T-helper 17 cell (primary cell): ENCODE results near the gene MYEOV. TPM values are rescaled to one million over a fixed set of nuclear protein-coding genes. Genes with fewer than 3 reads are reported as not detected.

Experiments
- ATAC-seq: fragments of 150-1000 bp; cut with Tn5 transposase; 2 replicates; pipeline ENCODE4 v1.10.0; 2021; ENCODE audit warnings: mild to moderate bottlenecking, moderate library complexity
- DNase-seq, 3 donors: peaks; one replicate each; pipeline versions ENCODE4 v3.0.0 to v3.0.0-alpha.2; 2020 to 2021
- H3K9me3 ChIP-seq: one replicate; pipeline ENCODE4 v1.7.0; 2013; ENCODE audit warnings: low read length, mild to moderate bottlenecking; ENCODE audit not compliant: control insufficient read depth, poor library complexity, severe bottlenecking
- H3K27ac Mint-ChIP-seq: one replicate; pipeline ENCODE4 v1.8.0; 2022; ENCODE audit warnings: mild to moderate bottlenecking, moderate library complexity, mixed read lengths
- H3K27me3 Mint-ChIP-seq: one replicate; pipeline ENCODE4 v1.8.0; 2022; ENCODE audit warnings: mixed read lengths
- H3K36me3 Mint-ChIP-seq: one replicate; pipeline ENCODE4 v1.8.0; 2022; ENCODE audit warnings: low read depth, mixed read lengths
- H3K4me1 Mint-ChIP-seq: one replicate; pipeline ENCODE4 v1.8.0; 2022; ENCODE audit warnings: mild to moderate bottlenecking, mixed read lengths
- H3K4me3 Mint-ChIP-seq: one replicate; pipeline ENCODE4 v1.8.0; 2022; ENCODE audit warnings: mild to moderate bottlenecking, moderate library complexity, mixed read lengths
- total RNA-seq, 4 donors: library from RNA in 2 of 4; stranded (reverse) in 2 of 4; gene quantifications; one replicate each; pipeline ENCODE4 v1.2.3 and lab custom pipeline; 2022 to 2026

MYEOV gene
- 1 to 10 TPM in 1 of 2 donors, under 1 TPM in 1; 0.60 to 8.9 TPM for total RNA-seq
- 0 to 0.15 reads per million in 2 donors for total RNA-seq (lab: John Stamatoyannopoulos, UW)

- no peak for DNase-seq
- ATAC-seq = no peak
- H3K4me3 Mint-ChIP-seq = no peak within 1 kb of the TSS
- H3K9me3 ChIP-seq = no peaks in the 10 kb centered on the region
- no peak within 1 kb of the TSS for H3K27ac Mint-ChIP-seq
- no peaks in the 10 kb centered on the region for H3K36me3 Mint-ChIP-seq
- H3K4me1 Mint-ChIP-seq = peaks cover 31% of the 10 kb centered on the region
- H3K27me3 Mint-ChIP-seq = no peaks in the 10 kb centered on the region
These were observed at the start of gene MYEOV for GRCh38 chr11:69293819-69294505. TSS of gene MYEOV (plus strand) at chr11:69294155. CDS start at chr11:69295355, 1,200 bp downstream.

GRCh38 chr11:69244266-69244665, 49.7 kb upstream of the MYEOV start:
- no peak for ATAC-seq
- H3K27me3 Mint-ChIP-seq = peaks cover 12% of the 10 kb centered on the region
- DNase-seq = no peak
- no peaks in the 10 kb centered on the region for H3K36me3 Mint-ChIP-seq
- H3K9me3 ChIP-seq = no peaks in the 10 kb centered on the region
- H3K4me3 Mint-ChIP-seq = no peak overlapping the region
- H3K4me1 Mint-ChIP-seq = peaks cover 2% of the 10 kb centered on the region
- H3K27ac Mint-ChIP-seq = no peak overlapping the region

- H3K9me3 ChIP-seq = no peaks in the 10 kb centered on the region
- Mint-ChIP-seq H3K27me3 (peaks cover 17% of the 10 kb centered on the region), H3K36me3 (no peaks in the 10 kb centered on the region), H3K4me1 (peaks cover 2% of the 10 kb centered on the region), H3K27ac (no peak overlapping the region), H3K4me3 (no peak overlapping the region)
- no peak for DNase-seq
- no peak for ATAC-seq
These were observed 48.9 kb upstream of the MYEOV start for GRCh38 chr11:69245041-69245440.

GRCh38 chr11:69245491-69246345, 48.2 kb upstream of the MYEOV start:
- DNase-seq = no peak
- H3K4me3 Mint-ChIP-seq = no peak overlapping the region
- H3K4me1 Mint-ChIP-seq = peaks cover 2% of the 10 kb centered on the region
- no peaks in the 10 kb centered on the region for H3K9me3 ChIP-seq
- H3K27me3 Mint-ChIP-seq = peaks cover 20% of the 10 kb centered on the region
- no peak overlapping the region for H3K27ac Mint-ChIP-seq
- H3K36me3 Mint-ChIP-seq = no peaks in the 10 kb centered on the region
- no peak for ATAC-seq

- peaks cover 34% of the 10 kb centered on the region for H3K27me3 Mint-ChIP-seq
- no peaks in the 10 kb centered on the region for H3K9me3 ChIP-seq
- DNase-seq (no peak), ATAC-seq (no peak)
- no peak overlapping the region for H3K4me3 Mint-ChIP-seq
- no peaks in the 10 kb centered on the region for H3K4me1 Mint-ChIP-seq
- no peaks in the 10 kb centered on the region for H3K36me3 Mint-ChIP-seq
- H3K27ac Mint-ChIP-seq = no peak overlapping the region
These were observed 44.4 kb upstream of the MYEOV start for GRCh38 chr11:69249311-69250185.

GRCh38 chr11:69250186-69251056, 43.5 kb upstream of the MYEOV start:
- no peaks in the 10 kb centered on the region for H3K4me1 Mint-ChIP-seq
- no peak for DNase-seq
- ATAC-seq = no peak
- peaks cover 4% of the 10 kb centered on the region for H3K36me3 Mint-ChIP-seq
- no peak overlapping the region for H3K4me3 Mint-ChIP-seq
- H3K27ac Mint-ChIP-seq = no peak overlapping the region
- peaks cover 34% of the 10 kb centered on the region for H3K27me3 Mint-ChIP-seq
- H3K9me3 ChIP-seq = no peaks in the 10 kb centered on the region

GRCh38 chr11:69251057-69251393, 42.9 kb upstream of the MYEOV start:
- Mint-ChIP-seq H3K36me3 (peaks cover 4% of the 10 kb centered on the region), H3K27me3 (peaks cover 34% of the 10 kb centered on the region), H3K4me1 (no peaks in the 10 kb centered on the region), H3K4me3 (no peak overlapping the region), H3K27ac (no peak overlapping the region)
- no peak for ATAC-seq
- no peaks in the 10 kb centered on the region for H3K9me3 ChIP-seq
- DNase-seq = no peak

- peaks cover 34% of the 10 kb centered on the region for H3K27me3 Mint-ChIP-seq
- no peak overlapping the region for H3K4me3 Mint-ChIP-seq
- ATAC-seq (no peak), DNase-seq (no peak)
- H3K27ac Mint-ChIP-seq = no peak overlapping the region
- peaks cover 7% of the 10 kb centered on the region for H3K36me3 Mint-ChIP-seq
- no peaks in the 10 kb centered on the region for H3K4me1 Mint-ChIP-seq
- no peaks in the 10 kb centered on the region for H3K9me3 ChIP-seq
These were observed 42.1 kb upstream of the MYEOV start for GRCh38 chr11:69251639-69252489.

- no peak overlapping the region for H3K4me3 Mint-ChIP-seq
- no peak for ATAC-seq
- DNase-seq = no peak
- H3K36me3 Mint-ChIP-seq = peaks cover 7% of the 10 kb centered on the region
- peaks cover 40% of the 10 kb centered on the region for H3K27me3 Mint-ChIP-seq
- no peak overlapping the region for H3K27ac Mint-ChIP-seq
- no peaks in the 10 kb centered on the region for H3K4me1 Mint-ChIP-seq
- H3K9me3 ChIP-seq = no peaks in the 10 kb centered on the region
These were observed 41.5 kb upstream of the MYEOV start for GRCh38 chr11:69252490-69252837.

GRCh38 chr11:69253028-69253427, 40.9 kb upstream of the MYEOV start:
- Mint-ChIP-seq H3K36me3 (peaks cover 7% of the 10 kb centered on the region), H3K4me1 (no peaks in the 10 kb centered on the region), H3K27ac (no peak overlapping the region), H3K4me3 (no peak overlapping the region), H3K27me3 (peaks cover 37% of the 10 kb centered on the region)
- DNase-seq (no peak), ATAC-seq (no peak)
- H3K9me3 ChIP-seq = no peaks in the 10 kb centered on the region

- H3K27ac Mint-ChIP-seq = no peak overlapping the region
- peaks cover 2% of the 10 kb centered on the region for H3K4me1 Mint-ChIP-seq
- H3K9me3 ChIP-seq = no peaks in the 10 kb centered on the region
- DNase-seq (no peak), ATAC-seq (no peak)
- H3K27me3 Mint-ChIP-seq = peaks cover 18% of the 10 kb centered on the region
- peaks cover 7% of the 10 kb centered on the region for H3K36me3 Mint-ChIP-seq
- H3K4me3 Mint-ChIP-seq = no peak overlapping the region
These were observed 36.8 kb upstream of the MYEOV start for GRCh38 chr11:69257134-69257533.
